Ascending aorta (tissue), 2 donors: Measurements from ENCODE around the gene CNR2. TPM values are rescaled to one million over a fixed set of nuclear protein-coding genes. Genes with fewer than 3 reads are reported as not detected.

ENCODE experiments used
- DNase-seq, 2 donors: peaks; one replicate each; pipeline ENCODE4 v3.0.0-alpha.2; 2019; ENCODE audit warnings: low spot score in 2 of 2
- H3K27ac ChIP-seq, 2 donors: fragments of 200-600 bp; sonication (generic); one replicate each; pipeline ENCODE4 v1.5.1; 2016 to 2017; ENCODE audit warnings: mild to moderate bottlenecking in 1 of 2
- H3K27me3 ChIP-seq: fragments of 200-600 bp; sonication (generic); one replicate; pipeline ENCODE4 v1.5.1; 2017
- H3K36me3 ChIP-seq, 2 donors: fragments of 200-600 bp; sonication (generic); one replicate each; pipeline ENCODE4 v1.5.1; 2016
- H3K4me1 ChIP-seq, 2 donors: fragments of 200-600 bp; sonication (generic); one replicate each; pipeline ENCODE4 v1.5.1; 2016 to 2017; ENCODE audit warnings: mild to moderate bottlenecking in 1 of 2
- H3K4me3 ChIP-seq, 2 donors: fragments of 200-600 bp; sonication (generic); one replicate each; pipeline ENCODE4 v1.5.1; 2016 to 2017; ENCODE audit warnings: mild to moderate bottlenecking in 1 of 2
- H3K9me3 ChIP-seq, 2 donors: fragments of 200-600 bp; sonication (generic); one replicate each; pipeline ENCODE4 v1.5.1; 2016
- intact Hi-C: fragments of 100-400 bp; cut with DNase I; formaldehyde crosslinking; loops from one replicate; pipeline ENCODE4 v1.15.1; 2023
- total RNA-seq: library from RNA; depleted of rRNA; stranded (reverse); fragments of >200 nt; gene quantifications from one replicate; pipeline ENCODE4 v1.1.0, GENCODE V29; 2016
- TF ChIP-seq, protein P1 (sequence below), 3 experiments: fragments of 200-600 bp in 2 of 3; fragments of 450-650 bp in 1 of 3; sonication (generic) in 2 of 3; IDR thresholded peaks; one replicate each; pipeline ENCODE4 v1.5.1; 2016 to 2019; ENCODE audit warnings: antibody characterized with exemption in 3 of 3, mild to moderate bottlenecking in 1 of 3, moderate library complexity in 1 of 3

Gene CNR2
- total RNA-seq, 1 donor from 2014 or later = not detected

GRCh38 chr1:23914921-23915320 is 1.8 kb upstream of the CNR2 start:
- H3K27me3 ChIP-seq = no peaks in the 10 kb centered on the region
- intact Hi-C loops = loop anchor here (10.0 kb wide), 2 partner anchors 50 to 100 kb away; partner anchors contain the start of gene FUCA1
- H3K9me3 ChIP-seq = no peaks in the 10 kb centered on the region
- peaks cover 0 to 1% of the 10 kb centered on the region in 2 donors for H3K4me1 ChIP-seq
- no peak overlapping the region for H3K27ac ChIP-seq
- no peaks in the 10 kb centered on the region for H3K36me3 ChIP-seq
- H3K4me3 ChIP-seq = no peak overlapping the region
- TF ChIP-seq, protein P1, sequence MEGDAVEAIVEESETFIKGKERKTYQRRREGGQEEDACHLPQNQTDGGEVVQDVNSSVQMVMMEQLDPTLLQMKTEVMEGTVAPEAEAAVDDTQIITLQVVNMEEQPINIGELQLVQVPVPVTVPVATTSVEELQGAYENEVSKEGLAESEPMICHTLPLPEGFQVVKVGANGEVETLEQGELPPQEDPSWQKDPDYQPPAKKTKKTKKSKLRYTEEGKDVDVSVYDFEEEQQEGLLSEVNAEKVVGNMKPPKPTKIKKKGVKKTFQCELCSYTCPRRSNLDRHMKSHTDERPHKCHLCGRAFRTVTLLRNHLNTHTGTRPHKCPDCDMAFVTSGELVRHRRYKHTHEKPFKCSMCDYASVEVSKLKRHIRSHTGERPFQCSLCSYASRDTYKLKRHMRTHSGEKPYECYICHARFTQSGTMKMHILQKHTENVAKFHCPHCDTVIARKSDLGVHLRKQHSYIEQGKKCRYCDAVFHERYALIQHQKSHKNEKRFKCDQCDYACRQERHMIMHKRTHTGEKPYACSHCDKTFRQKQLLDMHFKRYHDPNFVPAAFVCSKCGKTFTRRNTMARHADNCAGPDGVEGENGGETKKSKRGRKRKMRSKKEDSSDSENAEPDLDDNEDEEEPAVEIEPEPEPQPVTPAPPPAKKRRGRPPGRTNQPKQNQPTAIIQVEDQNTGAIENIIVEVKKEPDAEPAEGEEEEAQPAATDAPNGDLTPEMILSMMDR (IDR thresholded peaks at IDR 0.05) = no peak
- no peak for DNase-seq

- Histone ChIP-seq H3K36me3 (no peaks in the 10 kb centered on the region), H3K4me3 (no peak overlapping the region), H3K27ac (no peak overlapping the region), H3K9me3 (no peaks in the 10 kb centered on the region), H3K4me1 (no peaks in the 10 kb centered on the region), H3K27me3 (no peaks in the 10 kb centered on the region)
- DNase-seq = no peak
- intact Hi-C loops = loop anchor here (10.0 kb wide), 2 partner anchors 47 to 97 kb away; partner anchors contain the start of gene FUCA1
- TF ChIP-seq, protein P1 (IDR thresholded peaks at IDR 0.05) = no peak
Observed at GRCh38 chr1:23911921-23912320, 1.2 kb downstream of the CNR2 start.

GRCh38 chr1:23910553-23911246 is 2.5 kb downstream of the CNR2 start:
- TF ChIP-seq, protein P1 (IDR thresholded peaks at IDR 0.05) = no peak
- H3K9me3 ChIP-seq = no peaks in the 10 kb centered on the region
- H3K4me1 ChIP-seq = no peaks in the 10 kb centered on the region
- no peak for DNase-seq
- H3K4me3 ChIP-seq = no peak overlapping the region
- H3K27me3 ChIP-seq = no peaks in the 10 kb centered on the region
- H3K36me3 ChIP-seq = no peaks in the 10 kb centered on the region
- intact Hi-C loops = loop anchor here (10.0 kb wide), 2 partner anchors 46 to 96 kb away; partner anchors contain the start of gene FUCA1
- no peak overlapping the region for H3K27ac ChIP-seq

- intact Hi-C loops = loop anchor here (10.0 kb wide), 2 partner anchors 45 to 95 kb away; partner anchors contain the start of gene FUCA1
- TF ChIP-seq, protein P1 (IDR thresholded peaks at IDR 0.05) = no peak
Observed at GRCh38 chr1:23910144-23910543, 3.0 kb downstream of the CNR2 start.

GRCh38 chr1:23909412-23909811 is 3.8 kb downstream of the CNR2 start:
- Histone ChIP-seq H3K4me3 (no peak overlapping the region), H3K4me1 (no peaks in the 10 kb centered on the region), H3K27me3 (no peaks in the 10 kb centered on the region), H3K36me3 (no peaks in the 10 kb centered on the region), H3K9me3 (no peaks in the 10 kb centered on the region), H3K27ac (no peak overlapping the region)
- intact Hi-C loops = no loop called here
- TF ChIP-seq, protein P1 (IDR thresholded peaks at IDR 0.05) = no peak
- DNase-seq = no peak

More at GRCh38 chr1:23910144-23910543, 3.0 kb downstream of the CNR2 start:
- Histone ChIP-seq H3K4me1 (no peaks in the 10 kb centered on the region), H3K27ac (no peak overlapping the region), H3K9me3 (no peaks in the 10 kb centered on the region), H3K4me3 (no peak overlapping the region), H3K36me3 (no peaks in the 10 kb centered on the region), H3K27me3 (no peaks in the 10 kb centered on the region)
- DNase-seq = no peak
